GM21381 (cell line): ENCODE measurements around the gene B3GALT5.

Source experiments
- ATAC-seq: cut with Tn5 transposase; IDR thresholded peaks from one replicate; pipeline ENCODE4 v1.9.1; 2021; ENCODE audit warnings: mild to moderate bottlenecking, moderate library complexity; ENCODE audit not compliant: unreplicated experiment

The B3GALT5 gene

GRCh38 chr21:39663742-39664492 lies 51.2 kb downstream of the B3GALT5 start:
- ATAC-seq: no peak

DNA sequence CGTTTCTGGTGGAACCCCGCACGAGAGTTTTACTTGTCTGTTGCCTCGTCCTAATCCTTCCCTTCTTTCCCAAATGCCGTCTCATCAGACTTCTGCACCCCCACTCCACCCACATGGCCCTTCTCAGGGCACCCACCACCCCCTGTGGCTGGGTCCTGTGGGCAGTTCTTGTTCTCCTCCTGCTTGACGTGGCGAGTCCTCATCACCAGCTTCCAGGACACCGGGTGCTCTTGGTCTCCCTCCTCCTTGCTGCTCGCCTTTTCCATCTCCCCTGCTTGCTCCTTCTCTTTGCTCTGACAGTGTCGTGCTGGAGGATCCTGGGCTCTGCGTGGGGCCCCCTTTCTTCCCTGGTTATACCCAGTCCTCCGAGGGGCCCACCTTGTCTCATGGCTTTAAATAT lies 51.8 kb downstream of the B3GALT5 start:
- no peak for ATAC-seq

GRCh38 chr21:39666026-39666425 lies 53.3 kb downstream of the B3GALT5 start:
- ATAC-seq: no peak

- ATAC-seq: no peak
These were observed 54.1 kb downstream of the B3GALT5 start for GRCh38 chr21:39666681-39667315.

DNA sequence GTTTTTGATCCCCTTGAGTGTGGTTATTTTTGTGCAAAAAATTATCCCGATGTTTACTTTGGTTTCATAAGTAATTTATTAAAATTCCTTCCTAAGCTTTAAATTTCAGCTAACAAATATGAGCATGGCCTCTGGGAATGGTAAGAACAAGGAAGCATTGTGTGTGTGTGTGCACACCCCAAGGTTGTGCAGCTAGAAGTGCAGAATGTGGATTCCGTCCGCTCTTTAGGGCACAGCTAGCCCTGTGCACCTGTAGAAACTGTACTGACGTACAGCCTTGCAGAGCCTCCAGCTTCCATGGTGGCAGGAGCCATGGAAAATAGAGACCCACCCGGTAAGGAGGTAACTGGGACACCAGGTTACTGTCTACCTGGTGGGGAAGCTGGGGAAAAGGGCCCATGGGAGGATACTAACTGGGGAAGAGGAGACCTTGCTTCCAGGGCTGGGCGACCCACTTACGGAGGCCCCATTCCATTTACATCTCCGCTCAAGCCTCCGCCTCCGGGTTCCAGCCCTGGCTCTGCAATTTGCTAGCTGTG lies 54.7 kb downstream of the B3GALT5 start:
- ATAC-seq: no peak

GRCh38 chr21:39668369-39668768 lies 55.6 kb downstream of the B3GALT5 start:
- no peak for ATAC-seq

GRCh38 chr21:39669485-39669884 lies 56.7 kb downstream of the B3GALT5 start:
- ATAC-seq: no peak

- no peak for ATAC-seq
These were observed 57.4 kb downstream of the B3GALT5 start for GRCh38 chr21:39669976-39670661.

- no peak for ATAC-seq
These were observed 58.0 kb downstream of the B3GALT5 start for GRCh38 chr21:39670701-39671100.

DNA sequence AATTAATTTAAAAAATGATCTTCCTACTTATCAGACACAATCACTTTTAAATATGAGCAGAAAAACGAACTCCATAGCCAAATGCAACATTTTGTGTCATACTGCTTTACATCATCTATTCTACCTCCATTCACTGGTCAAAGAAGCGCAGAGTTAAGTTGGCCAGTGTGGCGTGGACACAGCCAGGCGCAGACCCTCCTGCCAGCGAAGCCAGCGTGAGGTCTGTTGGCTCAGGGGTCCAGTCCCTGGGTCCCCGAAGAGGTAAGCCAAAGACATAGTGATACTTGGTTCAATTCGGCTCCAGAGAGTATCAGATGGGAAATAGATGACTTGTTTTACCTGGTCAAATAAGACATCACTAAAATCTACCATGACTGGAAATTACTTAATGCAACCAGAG lies 59.2 kb downstream of the B3GALT5 start:
- no peak for ATAC-seq

DNA sequence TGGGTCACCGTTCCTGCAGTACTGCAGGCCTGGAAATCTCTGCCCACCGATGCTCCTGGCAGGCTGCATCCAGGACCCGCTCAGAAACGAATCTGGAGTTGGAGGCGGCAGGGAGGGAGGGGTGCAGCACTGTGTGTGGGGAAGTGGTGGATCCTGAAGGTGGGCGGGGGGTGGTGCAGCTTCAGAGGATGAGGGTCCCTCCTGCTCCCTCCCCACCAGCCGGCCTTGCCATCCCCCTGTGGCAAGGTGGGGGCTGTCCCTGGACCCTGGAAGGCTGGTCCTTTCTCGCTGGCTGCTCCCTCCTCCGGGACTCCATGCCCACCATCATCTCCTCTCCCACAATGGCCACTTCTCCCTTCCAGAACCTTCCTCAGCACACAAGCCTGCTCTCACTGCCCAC lies 60.4 kb downstream of the B3GALT5 start:
- ATAC-seq: no peak

- no peak for ATAC-seq
These were observed 61.0 kb downstream of the B3GALT5 start for GRCh38 chr21:39673736-39674135.

DNA sequence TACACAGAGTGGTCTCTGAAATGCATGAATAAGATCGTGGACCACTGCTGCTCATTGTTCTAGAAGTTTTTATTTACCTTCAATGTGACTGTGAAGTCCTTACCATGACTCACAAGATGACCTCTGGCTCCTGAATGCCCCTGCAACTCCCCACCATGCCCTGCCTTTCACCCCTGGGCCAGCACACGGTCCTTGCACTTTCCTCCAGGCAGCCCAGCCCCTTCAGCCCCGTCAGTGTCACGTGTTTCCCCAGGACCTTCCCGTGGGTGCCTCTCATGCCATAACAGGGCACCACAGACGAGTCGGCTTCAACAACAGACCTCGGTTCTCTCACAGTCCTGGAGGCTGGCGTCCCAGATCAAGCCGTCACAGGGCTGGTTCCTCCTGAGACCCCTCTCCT lies 62.1 kb downstream of the B3GALT5 start:
- no peak for ATAC-seq

GRCh38 chr21:39675590-39675989 lies 62.9 kb downstream of the B3GALT5 start:
- ATAC-seq: no peak

DNA sequence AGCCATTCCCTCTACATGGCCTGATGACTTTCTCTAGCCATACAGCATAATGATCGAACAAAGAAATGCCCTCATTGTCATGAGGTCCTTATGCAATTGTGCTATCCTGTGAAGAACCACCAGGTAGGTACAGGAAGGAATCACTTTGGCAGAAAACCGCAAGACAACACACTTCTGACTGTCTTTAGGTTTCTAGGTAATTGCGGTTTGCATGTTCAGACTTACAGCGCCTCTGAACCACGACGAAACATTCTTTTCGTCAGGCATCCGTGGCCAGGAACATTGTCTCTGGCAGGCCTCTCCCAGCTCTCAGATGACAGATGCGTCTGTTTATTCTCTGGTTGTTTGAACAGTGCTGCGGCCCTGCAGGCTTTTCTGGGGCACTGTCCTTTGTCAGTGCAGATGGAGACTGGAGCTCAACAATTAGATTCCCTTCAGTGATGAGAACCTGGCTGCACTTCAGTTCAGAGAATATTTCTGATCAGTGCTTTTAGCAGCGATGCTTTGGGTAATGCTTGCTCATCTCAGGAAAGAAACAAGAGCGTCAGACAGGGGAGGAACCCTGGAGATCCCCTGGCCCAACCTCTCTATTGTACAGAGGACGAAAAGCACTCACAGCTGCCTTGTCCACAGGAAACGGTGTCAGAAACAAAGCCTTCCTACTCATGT lies 63.4 kb downstream of the B3GALT5 start:
- ATAC-seq: no peak

DNA sequence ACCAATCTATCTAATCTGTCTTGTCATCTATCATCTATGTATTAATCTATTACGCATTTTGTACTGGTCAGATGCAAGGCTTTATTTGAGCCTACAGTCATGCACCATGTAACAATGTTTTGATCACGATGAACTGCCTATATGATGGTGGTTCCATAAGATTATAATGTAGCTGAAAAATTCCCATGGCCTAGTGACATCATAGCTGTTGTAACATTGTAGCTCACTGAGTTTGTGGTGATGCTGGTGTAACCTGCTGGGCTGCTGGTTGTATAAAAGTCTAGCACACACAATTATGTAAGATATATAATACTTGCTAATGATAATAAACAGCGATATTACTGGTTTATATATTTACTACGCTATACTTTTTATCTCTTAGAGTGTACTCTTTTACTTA lies 67.5 kb downstream of the B3GALT5 start:
- ATAC-seq: no peak

- no peak for ATAC-seq
These were observed 68.5 kb downstream of the B3GALT5 start for GRCh38 chr21:39681257-39681656.

DNA sequence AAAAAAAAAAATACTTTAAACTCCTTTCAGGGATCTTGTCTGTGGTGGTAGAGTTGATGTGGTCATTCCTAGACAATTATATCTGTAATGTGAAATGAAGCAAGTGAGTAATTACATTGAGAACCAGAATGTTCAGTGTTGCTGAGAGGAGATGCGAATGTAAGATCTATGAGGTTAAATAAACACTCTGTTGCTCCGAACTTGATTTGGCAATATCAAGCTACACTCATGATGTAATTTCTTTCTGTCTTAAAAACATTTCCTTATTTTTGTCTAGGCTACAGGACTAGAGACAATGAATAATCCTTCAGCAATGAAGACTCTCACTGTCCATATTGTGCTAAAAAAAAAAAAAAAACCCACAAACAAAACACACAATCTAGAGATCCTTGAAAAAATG lies 69.1 kb downstream of the B3GALT5 start:
- no peak for ATAC-seq

- ATAC-seq: no peak
These were observed 72.5 kb downstream of the B3GALT5 start for GRCh38 chr21:39685236-39685635.

DNA sequence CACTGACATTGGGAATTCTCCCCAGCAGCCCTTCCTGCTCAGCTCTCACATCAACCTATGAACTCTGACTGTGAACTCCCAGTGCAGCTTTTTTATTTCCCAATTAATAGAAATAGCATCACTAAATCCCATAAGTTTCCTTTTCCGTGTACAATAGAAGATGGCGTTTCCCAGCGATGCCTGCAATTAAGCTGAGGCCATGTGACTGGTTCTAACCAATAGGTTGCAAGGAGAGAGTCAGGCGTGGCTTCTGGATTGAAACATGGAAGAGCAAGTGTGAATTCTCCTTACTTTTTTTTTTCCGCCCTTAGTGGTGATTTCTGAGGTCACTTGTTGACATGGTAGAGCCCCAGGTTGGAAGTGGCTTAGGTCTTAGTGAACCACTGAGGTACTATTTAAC lies 73.3 kb downstream of the B3GALT5 start:
- no peak for ATAC-seq
